ENCODE results near the gene DHRS7B.
A peak's percentile ranks its signal among the peaks of the same experiment; 100 is the strongest.

The DHRS7B gene

DNA sequence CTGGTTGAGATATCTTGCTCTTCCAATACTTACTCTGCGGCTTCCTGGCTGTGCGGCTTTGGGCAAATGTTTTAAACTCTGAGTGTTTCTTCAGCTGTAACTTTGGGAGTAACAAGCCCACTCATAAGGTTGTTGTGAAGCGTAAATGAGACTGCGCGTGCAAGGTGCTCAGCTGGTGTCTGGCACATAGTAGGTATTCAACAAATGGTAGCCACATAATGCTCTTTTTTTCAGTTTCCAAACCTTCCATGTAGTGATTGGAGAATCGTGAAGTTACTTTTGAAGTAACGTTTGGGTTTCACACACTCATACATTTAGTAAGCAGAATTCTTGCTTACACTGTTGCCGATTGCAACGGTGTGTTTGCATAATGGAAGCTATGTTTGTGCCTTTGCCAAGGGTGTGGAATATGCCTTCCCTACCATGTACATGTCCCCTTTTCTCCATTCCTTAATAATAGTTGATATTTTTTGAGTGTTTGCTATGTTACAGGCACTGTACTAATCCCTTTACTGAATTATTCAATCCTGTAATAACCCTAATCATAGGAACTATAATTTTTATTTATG is 829 bp downstream of the DHRS7B start:
- H2BK12ac ChIP-seq (ENCODE audit: low read length) = no peak overlapping the region
- H4K8ac ChIP-seq (ENCODE audit: low read depth, low read length) = peak overlapping the region; percentile 82
- H2AK5ac ChIP-seq (ENCODE audit: low read length) = no peak overlapping the region
- H3K79me2 ChIP-seq (ENCODE audit: control insufficient read depth, insufficient read depth, low read length, poor library complexity) = no peaks in the 10 kb centered on the region
- H3K4me3 ChIP-seq (ENCODE audit: low read depth, low read length) = peak overlapping the region; percentile 79
- H3K4ac ChIP-seq (ENCODE audit: low read depth, low read length) = no peak overlapping the region
- peak overlapping the region; percentile 35 for H2AFZ ChIP-seq (ENCODE audit: insufficient read depth, low read length, poor library complexity)
- DNase-seq = peak in 1 of 2 donors; percentile 12
- no peaks in the 10 kb centered on the region for H3K36me3 ChIP-seq (ENCODE audit: control insufficient read depth in 1 of 2, insufficient read depth in 2 of 2, low read length in 2 of 2)
- no peak overlapping the region for H3K23ac ChIP-seq (ENCODE audit: low read length)
- H3K9ac ChIP-seq (ENCODE audit: low read length) = peak overlapping the region; percentile 53
- no peak overlapping the region for H2BK5ac ChIP-seq (ENCODE audit: low read depth, low read length, poor library complexity)
- no CpG with 5 or more reads among the region's 9 CpGs for WGBS (ENCODE audit: extremely low coverage, insufficient coverage, insufficient read length)
- H3K79me1 ChIP-seq (ENCODE audit: low read length) = peaks cover 5% of the 10 kb centered on the region
- H3K9me3 ChIP-seq (ENCODE audit: insufficient read depth, low read depth, low read length) = no peaks in the 10 kb centered on the region
- no peak overlapping the region for H3K18ac ChIP-seq (ENCODE audit: low read length)
- H3K14ac ChIP-seq (ENCODE audit: low read length) = peak overlapping the region; percentile 49
- peaks cover 0 to 5% of the 10 kb centered on the region in 2 experiments for H3K4me1 ChIP-seq (ENCODE audit: control insufficient read depth in 1 of 2, insufficient read depth in 2 of 2, low read length in 2 of 2)
- no peak overlapping the region for H4K91ac ChIP-seq (ENCODE audit: low read depth, low read length)
- no peak overlapping the region for H3K27ac ChIP-seq (ENCODE audit: low read depth, low read length)
- H4K12ac ChIP-seq (ENCODE audit: low read depth, low read length) = no peak overlapping the region
- H2BK120ac ChIP-seq (ENCODE audit: insufficient read depth, low read length, poor library complexity) = no peak overlapping the region
- peak overlapping the region; percentile 75 for H3K4me2 ChIP-seq (ENCODE audit: low read length)
- H3K27me3 ChIP-seq (ENCODE audit: insufficient read depth, low read length) = no peaks in the 10 kb centered on the region

DNA sequence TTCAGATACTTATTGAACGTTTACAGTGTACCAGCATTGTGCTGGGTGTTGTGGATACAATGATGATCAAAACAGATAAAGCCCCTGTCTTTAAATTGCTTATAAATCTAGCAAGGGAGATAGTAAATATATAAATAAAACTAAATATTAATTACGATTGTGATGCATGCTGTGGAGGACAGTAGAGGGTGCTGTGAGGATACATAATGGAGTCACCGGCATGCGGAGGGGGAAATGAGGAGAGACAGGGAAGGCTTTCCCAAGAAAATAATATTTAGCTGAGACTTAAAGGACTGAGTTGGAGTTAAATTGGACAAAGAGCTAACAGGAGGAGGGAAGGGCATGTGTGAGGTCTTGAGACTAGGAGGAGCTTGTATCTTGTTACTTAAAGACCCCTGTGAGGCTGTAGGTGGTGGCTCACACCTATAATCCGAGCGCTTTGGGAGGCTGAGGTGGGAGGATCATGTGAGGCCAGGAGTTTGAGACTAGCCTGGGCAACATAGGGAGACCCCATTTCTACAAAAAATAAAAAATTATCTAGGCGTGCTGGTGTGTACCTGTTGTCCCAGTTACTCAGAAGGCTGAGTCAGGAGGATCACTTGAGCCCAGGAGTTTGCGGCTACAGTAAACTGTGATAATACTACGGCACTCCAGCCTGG is 2.4 kb downstream of the DHRS7B start:
- no peak overlapping the region for H2BK5ac ChIP-seq (ENCODE audit: low read depth, low read length, poor library complexity)
- H2BK12ac ChIP-seq (ENCODE audit: low read length) = no peak overlapping the region
- WGBS (ENCODE audit: extremely low coverage, insufficient coverage, insufficient read length) = no CpG with 5 or more reads among the region's 9 CpGs
- no peak overlapping the region for H4K12ac ChIP-seq (ENCODE audit: low read depth, low read length)
- no peaks in the 10 kb centered on the region for H3K27me3 ChIP-seq (ENCODE audit: insufficient read depth, low read length)
- no peak overlapping the region for H3K4me3 ChIP-seq (ENCODE audit: low read depth, low read length)
- no peak overlapping the region for H2AK5ac ChIP-seq (ENCODE audit: low read length)
- H4K8ac ChIP-seq (ENCODE audit: low read depth, low read length) = no peak overlapping the region
- no peak overlapping the region for H3K27ac ChIP-seq (ENCODE audit: low read depth, low read length)
- no peak overlapping the region for H3K4me2 ChIP-seq (ENCODE audit: low read length)
- DNase-seq = peak in 1 of 2 donors; percentile 28
- H3K14ac ChIP-seq (ENCODE audit: low read length) = no peak overlapping the region
- H3K23ac ChIP-seq (ENCODE audit: low read length) = no peak overlapping the region
- H3K36me3 ChIP-seq (ENCODE audit: control insufficient read depth in 1 of 2, insufficient read depth in 2 of 2, low read length in 2 of 2) = no peaks in the 10 kb centered on the region
- no peak overlapping the region for H3K9ac ChIP-seq (ENCODE audit: low read length)
- no peak overlapping the region for H2BK120ac ChIP-seq (ENCODE audit: insufficient read depth, low read length, poor library complexity)
- H2AFZ ChIP-seq (ENCODE audit: insufficient read depth, low read length, poor library complexity) = no peak overlapping the region
- no peak overlapping the region for H4K91ac ChIP-seq (ENCODE audit: low read depth, low read length)
- no peak overlapping the region for H3K18ac ChIP-seq (ENCODE audit: low read length)
- H3K4me1 ChIP-seq (ENCODE audit: control insufficient read depth in 1 of 2, insufficient read depth in 2 of 2, low read length in 2 of 2) = peaks cover 0 to 5% of the 10 kb centered on the region in 2 experiments
- no peak overlapping the region for H3K4ac ChIP-seq (ENCODE audit: low read depth, low read length)
- H3K9me3 ChIP-seq (ENCODE audit: insufficient read depth, low read depth, low read length) = no peaks in the 10 kb centered on the region
- no peaks in the 10 kb centered on the region for H3K79me2 ChIP-seq (ENCODE audit: control insufficient read depth, insufficient read depth, low read length, poor library complexity)
- peaks cover 5% of the 10 kb centered on the region for H3K79me1 ChIP-seq (ENCODE audit: low read length)

GRCh38 chr17:21131137-21131536 is 4.4 kb downstream of the DHRS7B start:
- H3K14ac ChIP-seq (ENCODE audit: low read length) = no peak overlapping the region
- H3K79me1 ChIP-seq (ENCODE audit: low read length) = peaks cover 5% of the 10 kb centered on the region
- no peak overlapping the region for H3K4ac ChIP-seq (ENCODE audit: low read depth, low read length)
- no peaks in the 10 kb centered on the region for H3K36me3 ChIP-seq (ENCODE audit: control insufficient read depth in 1 of 2, insufficient read depth in 2 of 2, low read length in 2 of 2)
- H3K4me2 ChIP-seq (ENCODE audit: low read length) = no peak overlapping the region
- peaks cover 0 to 5% of the 10 kb centered on the region in 2 experiments for H3K4me1 ChIP-seq (ENCODE audit: control insufficient read depth in 1 of 2, insufficient read depth in 2 of 2, low read length in 2 of 2)
- H3K18ac ChIP-seq (ENCODE audit: low read length) = no peak overlapping the region
- H3K27me3 ChIP-seq (ENCODE audit: insufficient read depth, low read length) = no peaks in the 10 kb centered on the region
- DNase-seq = peak in 1 of 2 donors; percentile 12
- no CpG with 5 or more reads among the region's 4 CpGs for WGBS (ENCODE audit: extremely low coverage, insufficient coverage, insufficient read length)
- H3K79me2 ChIP-seq (ENCODE audit: control insufficient read depth, insufficient read depth, low read length, poor library complexity) = no peaks in the 10 kb centered on the region
- H2BK12ac ChIP-seq (ENCODE audit: low read length) = no peak overlapping the region
- no peak overlapping the region for H3K27ac ChIP-seq (ENCODE audit: low read depth, low read length)
- no peak overlapping the region for H2AK5ac ChIP-seq (ENCODE audit: low read length)
- H4K8ac ChIP-seq (ENCODE audit: low read depth, low read length) = no peak overlapping the region
- no peak overlapping the region for H2BK120ac ChIP-seq (ENCODE audit: insufficient read depth, low read length, poor library complexity)
- no peak overlapping the region for H3K23ac ChIP-seq (ENCODE audit: low read length)
- no peak overlapping the region for H2BK5ac ChIP-seq (ENCODE audit: low read depth, low read length, poor library complexity)
- H4K12ac ChIP-seq (ENCODE audit: low read depth, low read length) = no peak overlapping the region
- no peak overlapping the region for H3K9ac ChIP-seq (ENCODE audit: low read length)
- no peak overlapping the region for H2AFZ ChIP-seq (ENCODE audit: insufficient read depth, low read length, poor library complexity)
- H3K4me3 ChIP-seq (ENCODE audit: low read depth, low read length) = no peak overlapping the region
- H4K91ac ChIP-seq (ENCODE audit: low read depth, low read length) = no peak overlapping the region
- H3K9me3 ChIP-seq (ENCODE audit: insufficient read depth, low read depth, low read length) = no peaks in the 10 kb centered on the region

DNA sequence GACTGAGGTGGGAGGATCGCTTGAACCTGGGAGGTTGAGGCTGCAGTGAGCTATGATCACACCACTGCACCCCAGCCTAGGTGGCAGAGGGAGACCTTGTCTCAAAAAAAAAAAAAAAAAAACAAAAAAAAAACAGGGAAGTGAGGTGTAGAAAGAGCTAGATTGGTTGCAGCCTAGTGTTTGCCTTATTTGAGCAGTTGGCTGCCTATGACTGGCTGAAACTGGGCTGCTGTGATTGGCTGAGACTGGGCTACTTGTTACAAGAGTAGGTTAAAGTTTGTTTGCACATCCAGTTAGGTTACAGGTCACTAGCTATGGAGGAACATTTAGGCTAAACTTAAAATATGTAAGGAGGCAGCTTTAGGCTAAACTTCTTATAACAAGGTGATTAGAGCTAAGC is 5.7 kb downstream of the DHRS7B start:
- WGBS (ENCODE audit: extremely low coverage, insufficient coverage, insufficient read length) = no CpG with 5 or more reads among the region's 1 CpG

More for the DNA sequence above, 5.7 kb downstream of the DHRS7B start:
- Histone ChIP-seq H4K8ac (ENCODE audit: low read depth, low read length) (no peak overlapping the region), H2BK5ac (ENCODE audit: low read depth, low read length, poor library complexity) (no peak overlapping the region), H3K18ac (ENCODE audit: low read length) (no peak overlapping the region), H3K9ac (ENCODE audit: low read length) (no peak overlapping the region), H3K27ac (ENCODE audit: low read depth, low read length) (no peak overlapping the region), H3K79me2 (ENCODE audit: control insufficient read depth, insufficient read depth, low read length, poor library complexity) (no peaks in the 10 kb centered on the region), H4K12ac (ENCODE audit: low read depth, low read length) (no peak overlapping the region), H3K4me3 (ENCODE audit: low read depth, low read length) (no peak overlapping the region), H2AK5ac (ENCODE audit: low read length) (no peak overlapping the region), H3K36me3 (ENCODE audit: control insufficient read depth in 1 of 2, insufficient read depth in 2 of 2, low read length in 2 of 2) (peaks cover 0 to under 1% of the 10 kb centered on the region in 2 experiments), H3K14ac (ENCODE audit: low read length) (no peak overlapping the region), H2BK120ac (ENCODE audit: insufficient read depth, low read length, poor library complexity) (no peak overlapping the region), H3K4me2 (ENCODE audit: low read length) (no peak overlapping the region), H3K4ac (ENCODE audit: low read depth, low read length) (no peak overlapping the region), H4K91ac (ENCODE audit: low read depth, low read length) (no peak overlapping the region), H3K79me1 (ENCODE audit: low read length) (no peaks in the 10 kb centered on the region), H3K9me3 (ENCODE audit: insufficient read depth, low read depth, low read length) (peaks cover 6% of the 10 kb centered on the region), H2AFZ (ENCODE audit: insufficient read depth, low read length, poor library complexity) (no peak overlapping the region), H3K23ac (ENCODE audit: low read length) (no peak overlapping the region), H3K27me3 (ENCODE audit: insufficient read depth, low read length) (no peaks in the 10 kb centered on the region), H3K4me1 (ENCODE audit: control insufficient read depth in 1 of 2, insufficient read depth in 2 of 2, low read length in 2 of 2) (peaks cover 0 to 3% of the 10 kb centered on the region in 2 experiments), H2BK12ac (ENCODE audit: low read length) (no peak overlapping the region)
- DNase-seq = no peak
